ENCODE measurements around the gene ALDH1A2.
"Not testable (repeated sequence)": the region's sequence is repeated elsewhere in the genome, so short reads cannot be mapped to it uniquely, and the experiment has no call there.

ALDH1A2 gene

DNA sequence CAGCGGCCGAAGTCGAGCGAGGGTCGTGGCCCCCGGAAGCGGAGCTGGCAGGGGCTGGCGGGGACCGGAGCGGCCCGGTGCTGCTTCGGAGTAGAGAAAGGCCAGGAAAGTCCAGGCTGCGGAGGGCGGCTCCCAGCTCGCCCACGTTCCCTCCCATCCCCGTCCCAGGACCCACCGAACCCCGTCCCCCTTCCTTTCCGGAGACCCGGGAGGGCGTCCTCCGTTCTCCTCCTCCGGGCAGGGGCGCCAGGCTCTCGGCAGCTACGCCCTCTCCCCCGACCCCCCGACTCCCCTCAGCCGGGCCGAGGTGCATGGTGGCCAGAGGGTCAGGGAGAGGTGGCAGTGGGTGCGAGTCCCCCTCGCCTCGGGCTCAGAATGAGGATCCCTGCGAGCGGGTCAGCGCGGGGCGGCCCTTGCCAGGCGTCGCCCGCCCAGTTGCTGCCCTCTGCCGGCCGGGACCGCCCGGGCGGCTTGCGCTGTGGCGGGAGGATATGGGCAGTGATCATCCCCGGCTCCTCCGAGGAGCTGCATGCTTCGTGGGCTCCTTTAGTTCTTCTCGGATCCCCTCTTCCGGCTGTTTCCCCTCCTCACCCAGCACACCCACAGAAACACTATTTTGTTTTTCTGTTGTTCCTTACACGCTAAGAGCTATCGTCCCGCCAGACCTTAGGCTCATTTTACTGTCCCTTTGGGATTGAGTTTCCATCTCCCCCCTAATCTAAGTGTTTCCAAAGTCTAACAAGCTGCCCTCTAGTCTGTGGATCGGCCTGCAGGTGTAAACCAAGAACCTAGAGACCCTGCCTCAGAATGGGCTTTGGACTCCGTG is 744 bp upstream of the ALDH1A2 start:
- peak; percentile 43 for DNase-seq (ENCODE audit: low spot score)

- no peak for DNase-seq (ENCODE audit: low spot score)
Measured at GRCh38 chr15:58064980-58065444, 499 bp downstream of the ALDH1A2 start.

DNA sequence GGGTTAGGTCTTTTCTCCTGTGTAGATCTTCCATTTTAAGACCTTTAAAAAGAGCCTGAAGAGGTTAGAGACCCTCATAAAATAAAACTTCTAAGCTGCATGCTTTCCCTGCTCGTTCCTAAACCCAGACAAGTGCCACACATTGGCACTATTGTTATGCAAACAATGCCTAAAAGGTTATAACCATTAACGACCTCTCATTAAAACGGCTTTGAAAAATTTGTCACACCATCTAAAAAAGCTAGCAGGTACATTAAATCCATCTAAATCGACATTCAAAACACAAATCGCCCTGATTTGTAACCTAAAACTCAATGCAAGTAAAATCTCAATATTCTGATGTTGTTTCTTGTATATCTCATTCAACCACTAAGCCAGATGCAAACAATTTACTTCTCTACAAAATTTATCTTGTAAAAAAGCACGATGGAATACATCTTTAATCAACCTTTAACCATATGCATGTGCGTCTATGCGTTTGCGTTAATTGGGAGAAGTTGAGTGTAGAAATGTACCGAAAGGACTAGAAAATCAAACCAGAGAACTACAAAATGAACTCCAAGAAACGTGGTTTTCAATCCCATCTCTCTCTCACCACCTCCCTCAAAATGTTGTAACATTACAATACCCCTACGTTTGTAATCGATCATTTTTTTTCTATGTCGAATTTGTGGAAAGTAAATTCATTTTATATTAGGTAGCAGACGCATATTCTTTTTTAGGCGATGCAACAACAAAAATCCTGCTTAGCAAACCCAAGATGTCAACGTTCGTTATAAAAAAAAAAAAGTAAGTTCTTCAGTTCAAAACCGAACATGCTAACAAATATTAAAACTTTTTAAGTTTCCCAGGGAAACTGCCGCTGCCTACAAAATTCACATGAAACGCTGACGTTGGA is 1.2 kb downstream of the ALDH1A2 start:
- no peak for DNase-seq (ENCODE audit: low spot score)

DNA sequence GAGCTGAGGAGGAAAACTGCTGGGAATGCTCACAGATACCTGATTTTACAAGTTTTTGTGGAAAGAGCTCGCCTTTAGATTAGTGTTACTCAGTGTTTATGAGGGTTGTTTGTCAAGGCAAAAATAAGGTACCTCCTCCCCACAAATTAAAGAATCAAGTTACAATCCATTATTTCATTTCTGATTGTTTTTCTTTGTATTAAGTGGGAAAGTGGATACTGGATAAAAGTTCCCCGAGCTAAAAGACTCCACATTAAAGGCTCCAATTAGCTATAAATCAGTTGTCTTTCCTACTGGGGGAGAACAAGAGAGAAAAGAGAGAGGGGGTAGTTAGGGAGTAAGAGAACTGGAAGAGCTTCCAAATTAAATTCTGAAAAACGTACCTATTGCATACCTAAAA is 1.9 kb downstream of the ALDH1A2 start:
- no peak for DNase-seq (ENCODE audit: low spot score)

DNA sequence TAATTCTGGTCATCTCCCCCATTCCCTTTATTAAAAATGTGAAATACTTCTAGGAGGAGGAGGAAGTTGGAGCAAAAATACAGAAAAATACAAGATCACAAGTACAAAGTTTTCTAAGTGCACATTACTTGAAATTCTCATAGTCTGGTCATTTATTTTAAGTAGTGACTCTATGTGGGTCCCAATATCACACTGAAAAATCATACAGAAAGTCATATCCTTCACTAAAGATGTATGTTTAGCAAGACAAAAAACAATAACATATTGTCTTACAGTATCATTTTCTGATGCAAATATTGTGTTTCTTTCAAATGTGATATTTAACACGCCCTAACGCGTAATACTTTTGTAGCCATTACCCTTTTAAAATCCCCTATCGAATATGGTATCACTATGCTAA is 2.5 kb downstream of the ALDH1A2 start:
- DNase-seq (ENCODE audit: low spot score) = no peak

DNA sequence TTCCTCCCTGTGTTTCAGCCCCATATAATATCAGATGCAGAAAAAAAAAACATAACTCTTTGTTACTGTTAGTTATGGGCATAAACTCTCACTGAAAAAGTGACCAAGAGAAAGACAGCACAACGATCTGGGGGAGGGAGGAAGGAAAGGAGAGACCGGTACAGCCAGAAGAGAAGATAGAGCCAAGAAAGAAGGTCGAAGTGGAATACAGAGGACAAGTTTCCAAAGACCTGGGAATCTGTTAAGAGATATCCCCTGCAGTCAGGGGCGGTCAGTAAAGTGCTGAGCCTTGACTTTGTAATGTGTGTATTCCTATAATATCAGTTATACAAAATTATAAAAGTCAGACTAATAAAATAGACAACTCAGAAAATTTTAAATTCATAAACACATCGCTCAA is 3.3 kb downstream of the ALDH1A2 start:
- DNase-seq (ENCODE audit: low spot score) = no peak

DNA sequence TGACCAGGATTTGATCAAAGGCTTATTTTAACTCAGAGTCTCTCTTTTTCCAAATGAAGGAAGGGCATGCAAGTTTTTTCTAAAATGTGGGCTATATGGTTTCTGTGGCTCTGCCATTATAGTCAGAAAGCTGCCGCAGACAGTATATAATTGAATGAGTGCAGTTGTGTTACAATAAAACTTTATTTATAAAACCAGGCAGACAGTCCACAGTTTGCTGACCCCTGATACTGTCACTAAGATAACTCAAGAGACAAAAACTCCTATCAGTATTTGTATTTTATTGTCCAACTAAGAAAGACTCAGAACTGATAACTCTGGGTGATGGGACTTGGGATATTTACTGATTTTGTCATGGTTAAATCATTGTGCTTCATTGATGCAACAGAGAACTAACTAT is 4.9 kb downstream of the ALDH1A2 start:
- DNase-seq (ENCODE audit: low spot score) = no peak

DNA sequence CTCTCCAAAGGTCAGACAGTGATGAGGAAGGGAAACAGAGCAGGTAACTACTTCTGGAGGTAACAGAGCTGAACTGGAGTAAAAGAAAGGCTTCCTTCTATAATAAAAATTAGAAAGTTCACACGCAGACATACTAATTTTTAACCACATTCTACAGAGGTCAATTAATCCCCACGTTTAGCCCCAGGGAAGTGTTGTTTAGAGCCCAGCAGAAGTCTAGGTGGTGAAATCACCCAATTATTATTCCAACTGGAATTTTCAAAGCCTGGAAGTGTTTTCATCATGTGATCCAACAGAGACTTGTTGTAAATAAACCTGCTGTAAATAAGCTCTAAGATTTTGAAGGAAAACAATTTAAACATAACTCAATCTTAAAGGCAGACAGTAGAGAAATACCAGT is 6.8 kb downstream of the ALDH1A2 start:
- no peak for DNase-seq (ENCODE audit: low spot score)

- peak; percentile 6 for DNase-seq (ENCODE audit: low spot score)
Measured at GRCh38 chr15:58058073-58058472, 7.4 kb downstream of the ALDH1A2 start.

GRCh38 chr15:58057559-58057958 is 8.0 kb downstream of the ALDH1A2 start:
- no peak for DNase-seq (ENCODE audit: low spot score)

DNA sequence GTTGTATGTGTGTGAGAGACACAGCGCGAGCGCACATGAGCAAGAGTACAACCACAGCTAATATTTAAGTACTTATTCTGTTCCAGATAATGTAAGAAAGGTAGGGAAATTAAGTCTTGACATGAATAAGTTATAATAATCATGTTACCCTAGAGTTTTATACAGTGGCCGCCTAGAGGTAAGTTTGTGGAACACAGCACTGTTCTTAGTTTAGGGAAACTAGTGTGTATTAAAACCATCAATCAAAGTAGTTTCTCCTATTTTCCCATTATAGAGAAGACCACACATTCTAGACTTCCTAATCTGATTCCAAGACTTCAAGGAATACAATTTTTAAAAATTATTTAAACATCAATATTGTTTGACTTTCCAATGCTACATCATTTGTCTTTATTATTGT is 9.5 kb downstream of the ALDH1A2 start:
- DNase-seq (ENCODE audit: low spot score) = no peak

DNA sequence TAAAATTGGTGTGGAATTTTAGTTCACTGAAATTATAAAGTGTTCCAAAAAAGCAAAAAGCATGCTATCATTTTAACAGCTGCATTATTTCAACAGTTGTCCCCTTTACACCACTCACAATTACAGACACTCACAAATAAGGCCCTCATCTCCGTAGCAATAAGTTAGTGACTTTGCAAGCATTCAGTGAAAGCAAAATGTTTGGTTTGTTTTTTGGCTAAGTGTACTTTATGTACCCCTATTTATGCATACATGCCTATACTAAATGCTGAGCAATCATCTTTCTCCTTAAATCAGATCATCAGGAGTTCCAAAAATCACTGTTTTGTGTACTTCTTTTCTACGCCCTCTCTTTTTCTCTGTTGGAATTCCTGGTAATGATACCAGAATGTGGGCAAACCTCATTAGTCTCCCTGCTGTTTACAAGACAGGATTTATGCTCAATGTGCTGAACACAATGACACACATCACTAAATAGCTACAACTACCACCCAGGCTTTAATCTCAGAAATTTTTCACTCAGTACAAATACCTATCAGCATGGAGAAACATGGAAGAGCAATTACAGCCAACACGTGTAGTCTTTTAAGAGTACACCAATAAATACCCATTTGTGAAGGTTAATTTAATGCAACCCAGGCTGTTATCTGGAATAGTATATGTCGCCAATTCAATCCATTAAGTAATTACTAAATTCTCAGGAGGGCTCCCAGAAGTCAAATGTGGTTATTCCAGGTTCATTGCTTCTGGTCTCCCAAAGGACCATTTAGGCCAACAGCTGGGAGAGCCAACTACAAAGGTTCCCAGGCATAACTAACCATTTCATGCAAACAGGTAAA is 12.0 kb downstream of the ALDH1A2 start:
- no peak for DNase-seq (ENCODE audit: low spot score)

GRCh38 chr15:58052334-58052733 is 13.2 kb downstream of the ALDH1A2 start:
- no peak for DNase-seq (ENCODE audit: low spot score)

DNA sequence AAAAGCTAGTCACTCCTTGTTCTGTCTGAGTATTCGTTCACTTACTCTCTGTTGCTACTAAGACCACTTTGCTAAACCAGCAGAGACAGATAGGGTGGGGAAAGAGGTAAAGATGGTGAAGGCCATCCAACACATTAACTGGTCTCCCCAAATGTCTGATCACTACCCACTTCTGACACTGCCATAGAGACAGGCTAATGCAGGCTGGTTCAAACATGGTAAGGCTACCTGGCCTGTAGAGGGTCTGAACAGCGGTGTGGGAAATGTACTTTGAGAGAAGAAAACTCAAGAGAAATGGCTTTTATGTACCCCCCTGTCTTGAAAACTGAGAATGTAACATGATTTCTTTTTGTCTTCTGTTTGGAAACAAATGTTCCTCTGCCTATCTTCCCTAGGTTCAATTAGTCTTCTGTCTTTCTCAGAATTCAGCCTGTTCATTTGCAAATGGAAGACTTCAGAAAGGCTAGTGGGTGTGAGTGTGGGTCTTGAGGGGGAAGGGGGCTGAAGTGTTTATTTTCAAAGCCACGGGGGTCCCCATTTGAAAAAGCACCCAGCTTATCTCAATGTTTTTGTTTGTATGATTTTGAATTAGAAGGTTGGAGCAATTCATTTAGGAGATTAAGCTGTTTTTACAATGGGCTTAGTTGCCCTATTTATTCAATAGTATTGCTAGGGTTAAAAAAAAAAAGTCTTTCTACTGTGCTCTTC is 15.8 kb downstream of the ALDH1A2 start:
- no peak for DNase-seq (ENCODE audit: low spot score)

GRCh38 chr15:58048261-58048660 is 17.2 kb downstream of the ALDH1A2 start:
- no peak for DNase-seq (ENCODE audit: low spot score)

DNA sequence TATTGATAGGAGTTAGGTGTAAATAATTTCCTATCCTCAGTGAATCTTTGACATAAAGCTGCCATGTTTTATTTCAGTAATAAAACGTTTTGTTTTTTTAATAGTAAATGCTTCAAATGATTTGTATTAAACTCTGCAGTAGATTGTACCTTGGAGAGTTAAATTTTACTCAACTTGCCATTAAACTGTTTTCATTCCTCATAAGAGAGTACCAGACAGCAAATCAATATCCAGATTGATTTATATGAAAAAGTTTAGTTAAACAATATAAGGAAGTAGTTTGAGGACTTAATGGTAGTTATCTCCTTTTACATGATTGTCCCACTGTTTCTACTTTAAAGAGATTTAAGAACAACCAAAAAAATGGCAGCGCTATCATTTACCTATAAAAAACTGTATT is 18.4 kb downstream of the ALDH1A2 start:
- DNase-seq (ENCODE audit: low spot score) = no peak

- DNase-seq (ENCODE audit: low spot score) = no peak
Measured at GRCh38 chr15:58046467-58046866, 19.0 kb downstream of the ALDH1A2 start.

GRCh38 chr15:58045376-58045775 is 20.1 kb downstream of the ALDH1A2 start:
- not testable (repeated sequence) for DNase-seq (ENCODE audit: low spot score)

DNA sequence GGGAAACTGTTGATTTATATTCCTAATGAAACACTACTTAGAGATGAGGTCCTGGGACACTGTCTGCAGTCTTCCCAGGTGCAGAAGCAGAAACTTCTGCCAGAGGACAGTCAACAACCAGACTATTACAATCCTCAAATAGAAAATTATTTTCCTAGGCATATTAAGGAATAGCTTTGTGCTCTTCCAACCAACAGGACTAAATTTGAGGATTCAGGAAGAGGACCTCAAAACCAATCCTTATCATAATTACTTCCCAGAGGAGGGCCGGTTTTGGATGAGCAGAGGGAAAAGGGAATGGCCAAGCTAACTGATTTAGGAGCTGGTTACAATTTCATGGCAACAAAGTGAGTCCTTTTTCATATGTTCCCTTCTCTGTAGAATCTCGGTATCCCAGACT is 21.0 kb downstream of the ALDH1A2 start:
- no peak for DNase-seq (ENCODE audit: low spot score)

GRCh38 chr15:58043192-58043903 is 22.2 kb downstream of the ALDH1A2 start:
- DNase-seq (ENCODE audit: low spot score) = no peak

DNA sequence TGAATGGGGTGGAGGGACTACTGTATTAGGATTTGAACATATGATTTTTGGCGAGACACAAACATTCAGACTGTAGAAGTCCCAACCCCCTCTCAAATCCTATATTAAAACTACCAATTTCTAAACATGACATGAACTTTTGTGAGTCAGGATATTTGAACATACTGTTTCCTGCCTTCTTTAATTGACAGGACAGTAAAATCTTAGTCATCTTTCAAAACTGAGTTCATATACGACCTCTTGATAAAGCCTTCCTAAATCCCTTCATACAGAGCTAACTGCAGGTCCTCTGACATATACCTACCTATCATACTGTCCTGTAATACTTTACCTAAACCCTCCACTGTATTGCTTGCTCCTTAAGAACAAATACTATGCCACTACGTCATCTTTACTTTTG is 23.5 kb downstream of the ALDH1A2 start:
- DNase-seq (ENCODE audit: low spot score) = no peak

All from germinal center (tissue), 1 donor.